HL-60 (cell line): Measurements from ENCODE around the gene TARDBP.
"Not testable (repeated sequence)": the region's sequence is repeated elsewhere in the genome, so short reads cannot be mapped to it uniquely, and the experiment has no call there.

Experiments used
- DNase-seq, 2 experiments: peaks; one replicate each; pipeline ENCODE4 v3.0.0-alpha.2; 2010 to 2020; ENCODE audit warnings: low read depth in 1 of 2, low spot score in 1 of 2
- H3K27ac ChIP-seq: fragments of 250-450 bp; sonication (Bioruptor Pico); replicated peaks from 2 replicates; pipeline ENCODE4 v1.5.1; 2020; ENCODE audit warnings: mild to moderate bottlenecking, moderate library complexity
- H3K27me3 ChIP-seq: fragments of 250-450 bp; sonication (Bioruptor Pico); 2 replicates; pipeline ENCODE4 v1.5.1; 2021; ENCODE audit warnings: mild to moderate bottlenecking, moderate library complexity; ENCODE audit not compliant: insufficient read depth, poor library complexity, severe bottlenecking
- H3K4me3 ChIP-seq: replicated peaks from 2 replicates; pipeline ENCODE4 v1.5.1; 2011; ENCODE audit warnings: mild to moderate bottlenecking, control low read depth, low read length; ENCODE audit not compliant: insufficient read depth
- CTCF ChIP-seq: IDR thresholded peaks from one replicate; pipeline ENCODE4 v1.5.1; 2011; ENCODE audit warnings: low read length, control low read depth, inconsistent platforms; ENCODE audit not compliant: insufficient read depth
- GABPA ChIP-seq: IDR thresholded peaks from 2 replicates; pipeline ENCODE4 v1.6.1; 2012; ENCODE audit warnings: low read depth
- POLR2AphosphoS5 ChIP-seq: IDR thresholded peaks from 2 replicates; pipeline ENCODE4 v1.6.1; 2012; ENCODE audit warnings: low read depth
- REST ChIP-seq: IDR thresholded peaks from 2 replicates; pipeline ENCODE4 v1.6.1; 2012; ENCODE audit warnings: low read depth; ENCODE audit not compliant: insufficient replicate concordance
- SPI1 ChIP-seq: IDR thresholded peaks from 2 replicates; pipeline ENCODE4 v1.6.1; 2012; ENCODE audit warnings: low read depth, mild to moderate bottlenecking, borderline replicate concordance

Gene TARDBP

GRCh38 chr1:10989095-10989494 lies 23.4 kb upstream of the TARDBP start:
- DNase-seq: no peak
- TF ChIP-seq REST (no peak), SPI1 (no peak), CTCF (no peak), POLR2AphosphoS5 (no peak), GABPA (no peak)
- Histone ChIP-seq H3K27me3 (no peaks in the 10 kb centered on the region), H3K27ac (no peak overlapping the region), H3K4me3 (no peak overlapping the region)

DNA sequence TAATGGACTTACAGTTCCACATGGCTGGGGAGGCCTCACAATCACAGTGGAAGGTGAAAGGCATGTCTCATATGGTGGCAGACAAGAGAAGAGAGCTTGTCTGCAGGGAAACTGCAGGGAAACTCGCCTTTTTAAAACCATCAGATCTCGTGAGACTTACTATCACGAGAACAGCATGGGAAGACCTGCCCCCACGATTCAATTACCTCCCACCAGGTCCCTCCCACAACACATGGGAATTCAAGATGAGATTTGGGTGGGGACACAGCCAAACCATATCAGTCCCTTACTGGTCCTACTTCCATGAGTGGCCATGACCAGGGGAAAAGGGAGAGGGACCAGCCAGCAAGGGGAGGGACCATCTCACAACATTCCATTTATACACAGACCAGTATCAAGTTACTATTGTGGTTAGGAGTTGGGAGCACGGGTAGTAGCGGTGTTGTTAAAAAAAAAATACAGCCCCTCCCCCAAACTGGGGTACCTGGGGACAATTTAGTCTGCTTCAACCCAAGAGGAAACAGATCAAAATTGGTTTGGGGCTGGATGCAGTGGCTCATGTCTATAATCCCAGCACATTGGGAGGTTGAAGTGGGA lies 22.4 kb upstream of the TARDBP start:
- not testable (repeated sequence) for H3K4me3 ChIP-seq, DNase-seq, H3K27me3 ChIP-seq, H3K27ac ChIP-seq

- Histone ChIP-seq H3K4me3 (no peak overlapping the region), H3K27me3 (no peaks in the 10 kb centered on the region), H3K27ac (no peak overlapping the region)
- TF ChIP-seq CTCF (no peak), POLR2AphosphoS5 (no peak), GABPA (no peak), SPI1 (no peak), REST (no peak)
- no peak for DNase-seq
Observed at GRCh38 chr1:10990828-10991227, 21.6 kb upstream of the TARDBP start.

DNA sequence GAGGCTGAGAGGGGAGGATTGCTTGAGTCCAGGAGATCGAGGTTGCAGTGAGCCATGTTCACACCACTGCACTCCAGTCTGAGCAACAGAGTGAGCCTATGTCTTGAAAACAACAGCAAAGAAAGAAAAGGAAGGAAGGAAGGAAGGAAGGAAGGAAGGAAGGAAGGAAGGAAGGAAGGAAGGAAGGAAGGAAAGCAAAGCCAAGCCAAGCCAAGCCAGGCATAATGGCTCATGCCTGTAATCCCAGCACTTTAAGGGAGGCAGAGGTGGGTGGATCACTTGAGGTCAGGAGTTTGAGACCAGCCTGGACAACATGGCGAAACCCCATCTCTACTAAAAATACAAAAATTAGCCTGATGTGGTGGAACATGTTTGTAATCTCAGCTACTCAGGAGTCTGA lies 20.4 kb upstream of the TARDBP start:
- H3K4me3 ChIP-seq, DNase-seq, H3K27me3 ChIP-seq, H3K27ac ChIP-seq: not testable (repeated sequence)

DNA sequence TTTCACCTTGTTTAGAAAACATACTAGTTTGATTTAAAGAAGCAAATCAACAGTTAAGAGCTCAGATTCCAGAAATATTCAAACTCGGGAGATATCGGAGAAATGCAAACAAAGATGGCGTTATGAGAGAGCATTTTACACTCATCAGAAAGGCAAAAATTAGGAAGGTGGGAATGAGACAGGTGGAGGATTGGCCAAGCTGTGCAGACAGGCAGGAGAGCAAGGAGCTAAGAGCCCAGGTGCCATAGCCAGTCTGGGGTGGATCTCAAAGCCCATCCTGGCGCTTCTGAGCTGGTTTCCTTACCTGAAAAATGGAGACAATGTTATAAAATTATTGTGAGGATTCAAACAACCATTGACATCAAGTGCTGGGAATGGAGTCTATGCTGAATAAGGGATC lies 19.6 kb upstream of the TARDBP start:
- H3K27me3 ChIP-seq: no peaks in the 10 kb centered on the region
- no peak overlapping the region for H3K4me3 ChIP-seq
- H3K27ac ChIP-seq: no peak overlapping the region
- TF ChIP-seq GABPA: no peak
- TF ChIP-seq CTCF: no peak
- TF ChIP-seq POLR2AphosphoS5: no peak
- no peak for TF ChIP-seq REST
- no peak for TF ChIP-seq SPI1
- DNase-seq: no peak
